Keratinocyte (primary cell): ENCODE results near the gene SIDT1. TPM values are rescaled to one million over a fixed set of nuclear protein-coding genes. Genes with fewer than 3 reads are reported as not detected.

Experiments
- DNase-seq: peaks from one replicate; pipeline ENCODE4 v3.0.0-alpha.2; 2011; ENCODE audit warnings: low read depth, missing footprints, low spot score
- FAIRE-seq: peaks from 2 replicates; lab custom pipeline; 2011; peaks lifted over from hg19 to GRCh38; lab: Jason Lieb, UNC
- H2AFZ ChIP-seq: 2 replicates; pipeline ENCODE4 v1.6.0; 2012; ENCODE audit warnings: low read length, control low read depth, inconsistent platforms; ENCODE audit not compliant: control insufficient read depth
- H3K27ac ChIP-seq: 2 replicates; pipeline ENCODE4 v1.5.1; 2011; ENCODE audit warnings: low read length; ENCODE audit not compliant: control insufficient read depth, insufficient read depth
- H3K27me3 ChIP-seq: 3 replicates; pipeline ENCODE4 v1.6.0; 2011; ENCODE audit warnings: low read length; ENCODE audit not compliant: control insufficient read depth, insufficient read depth; ENCODE audit errors: extremely low read depth
- H3K36me3 ChIP-seq, 2 experiments: 2 replicates in 1 of 2; 3 replicates in 1 of 2; pipeline ENCODE4 v1.5.1; 2011; ENCODE audit warnings: low read length in 2 of 2, mild to moderate bottlenecking in 1 of 2; ENCODE audit not compliant: control insufficient read depth in 2 of 2, insufficient read depth in 2 of 2; ENCODE audit errors: extremely low read depth in 1 of 2
- H3K4me1 ChIP-seq: 3 replicates; pipeline ENCODE4 v1.5.1; 2011; ENCODE audit warnings: low read length; ENCODE audit not compliant: control insufficient read depth, insufficient read depth; ENCODE audit errors: extremely low read depth
- H3K4me2 ChIP-seq: 3 replicates; pipeline ENCODE4 v1.6.0; 2011; ENCODE audit warnings: low read depth, low read length; ENCODE audit not compliant: control insufficient read depth, insufficient read depth; ENCODE audit errors: extremely low read depth
- H3K4me3 ChIP-seq, 3 experiments: fragments of 200-600 bp in 1 of 3; sonication (generic) in 1 of 3; 2 replicates in 2 of 3; 3 replicates in 1 of 3; pipeline ENCODE4 v1.5.1; 2011 to 2016; ENCODE audit warnings: low read length in 3 of 3, mild to moderate bottlenecking in 3 of 3, control low read depth in 2 of 3, inconsistent platforms in 1 of 3, low read depth in 1 of 3, mixed read lengths in 1 of 3, mixed run types in 1 of 3, moderate library complexity in 1 of 3; ENCODE audit not compliant: control insufficient read depth in 2 of 3, insufficient read depth in 2 of 3; ENCODE audit errors: extremely low read depth in 1 of 3
- H3K79me2 ChIP-seq: 2 replicates; pipeline ENCODE4 v1.6.0; 2012; ENCODE audit warnings: low read length; ENCODE audit not compliant: control insufficient read depth, insufficient read depth
- H3K9ac ChIP-seq: 3 replicates; pipeline ENCODE4 v1.6.0; 2011; ENCODE audit warnings: low read length; ENCODE audit not compliant: control insufficient read depth, insufficient read depth; ENCODE audit errors: extremely low read depth
- H3K9me1 ChIP-seq: 3 replicates; pipeline ENCODE4 v1.6.0; 2011; ENCODE audit warnings: low read length; ENCODE audit not compliant: control insufficient read depth, insufficient read depth; ENCODE audit errors: extremely low read depth
- H3K9me3 ChIP-seq: 2 replicates; pipeline ENCODE4 v1.5.1; 2012; ENCODE audit warnings: low read depth, low read length; ENCODE audit not compliant: control insufficient read depth
- H4K20me1 ChIP-seq: 3 replicates; pipeline ENCODE4 v1.6.0; 2011; ENCODE audit warnings: low read length; ENCODE audit not compliant: control insufficient read depth, insufficient read depth; ENCODE audit errors: extremely low read depth
- CTCF ChIP-seq, 3 experiments: IDR thresholded peaks in 1 of 3; conservative IDR thresholded peaks in 1 of 3; optimal IDR thresholded peaks in 1 of 3; 2 replicates in 2 of 3; 3 replicates in 1 of 3; pipeline versions ENCODE3 to v1.5.1; 2011; ENCODE audit warnings: low read length in 3 of 3, mild to moderate bottlenecking in 3 of 3, moderate library complexity in 2 of 3, control low read depth in 1 of 3, inconsistent platforms in 1 of 3; ENCODE audit not compliant: insufficient read depth in 2 of 3; ENCODE audit errors: extremely low read depth in 1 of 3
- EZH2 ChIP-seq: IDR thresholded peaks from one replicate; pipeline ENCODE4 v1.6.1; 2012; ENCODE audit warnings: inconsistent platforms, mild to moderate bottlenecking, low read length, moderate library complexity
- dilution Hi-C: fragments of 300-500 bp; cut with MboI; formaldehyde crosslinking; loops from one replicate; pipeline ENCODE4 v1.7.0; 2020; ENCODE audit warnings: low sequenced_read_pairs; ENCODE audit not compliant: extremely low pct_ligation_motif_present
- polyA plus RNA-seq, 5 experiments: library from polyadenylated mRNA; depleted of rRNA in 3 of 5; stranded (reverse) in 3 of 5; stranded (forward) in 1 of 5; unstranded in 1 of 5; fragments of >200 nt; gene quantifications; 1 replicate in 1 of 5; 2 replicates in 3 of 5; 3 replicates in 1 of 5; pipeline versions ENCODE4 v1.2.1 to v1.2.3, GENCODE V29; 2011 to 2012; ENCODE audit warnings: missing spikeins in 2 of 5, low read depth in 1 of 5, low replicate concordance in 1 of 5

The SIDT1 gene
- polyA plus RNA-seq, 1 donor (not counting 4 experiments of a cell fraction or from before 2014, with no cell fraction given), result 0.12 TPM

GRCh38 chr3:113495035-113495434, 37.3 kb upstream of the SIDT1 start:
- Histone ChIP-seq H4K20me1 (no peaks in the 10 kb centered on the region), H3K79me2 (no peaks in the 10 kb centered on the region), H3K9me1 (no peaks in the 10 kb centered on the region), H2AFZ (no peak overlapping the region), H3K4me3 (no peak overlapping the region), H3K36me3 (no peaks in the 10 kb centered on the region), H3K27ac (no peak overlapping the region), H3K4me1 (no peaks in the 10 kb centered on the region), H3K9ac (no peak overlapping the region), H3K27me3 (no peaks in the 10 kb centered on the region), H3K4me2 (no peak overlapping the region), H3K9me3 (no peaks in the 10 kb centered on the region)
- no peak for DNase-seq
- dilution Hi-C loops, result loop anchor here (25.0 kb wide), 1 partner anchor 117 kb away; no protein-coding TSS in a partner anchor
- no peak for FAIRE-seq
- TF ChIP-seq EZH2 (no peak), CTCF (optimal IDR thresholded peaks at IDR 0.05 in 1 of 3, IDR thresholded peaks at IDR 0.05 in 1 of 3, conservative IDR thresholded peaks at IDR 0.05 in 1 of 3; ENCODE audit: extremely low read depth in 1 of 3, insufficient read depth in 2 of 3, low read length in 3 of 3) (peak in 2 of 3 experiments; percentile 30 to 36)

- no peak overlapping the region for H3K4me2 ChIP-seq
- DNase-seq (no peak), FAIRE-seq (no peak)
- H3K79me2 ChIP-seq, result no peaks in the 10 kb centered on the region
- H4K20me1 ChIP-seq, result no peaks in the 10 kb centered on the region
- no peaks in the 10 kb centered on the region for H3K4me1 ChIP-seq
- TF ChIP-seq CTCF (optimal IDR thresholded peaks at IDR 0.05 in 1 of 3, IDR thresholded peaks at IDR 0.05 in 1 of 3, conservative IDR thresholded peaks at IDR 0.05 in 1 of 3; ENCODE audit: extremely low read depth in 1 of 3, insufficient read depth in 2 of 3, low read length in 3 of 3) (no peak), EZH2 (no peak)
- H3K9ac ChIP-seq, result no peak overlapping the region
- no peaks in the 10 kb centered on the region for H3K9me3 ChIP-seq
- H2AFZ ChIP-seq, result no peak overlapping the region
- no peaks in the 10 kb centered on the region for H3K27me3 ChIP-seq
- dilution Hi-C loops, result loop anchor here (25.0 kb wide), 1 partner anchor 115 kb away; no protein-coding TSS in a partner anchor
- no peak overlapping the region for H3K27ac ChIP-seq
- H3K9me1 ChIP-seq, result no peaks in the 10 kb centered on the region
- H3K4me3 ChIP-seq, result no peak overlapping the region
- no peaks in the 10 kb centered on the region for H3K36me3 ChIP-seq
These were observed 35.4 kb upstream of the SIDT1 start for GRCh38 chr3:113496924-113497323.
